Measurements from ENCODE around the gene GSTO1. TPM values are rescaled to one million over a fixed set of nuclear protein-coding genes. Genes with fewer than 3 reads are reported as not detected.

GSTO1 gene
- total and polyA plus RNA-seq, 2 donors (not counting 1 experiment from before 2014, with no cell fraction given): 30.1 to 37.7 TPM

- peaks cover 0 to 6% (median 0%) of the 10 kb centered on the region in 3 donors for H3K9me3 ChIP-seq (ENCODE audit: control extremely low read depth in 1 of 3, control insufficient read depth in 2 of 3, insufficient read depth in 1 of 3, low read length in 2 of 3)
- H3K4me1 Mint-ChIP-seq: no peaks in the 10 kb centered on the region
- no peaks in the 10 kb centered on the region for H3K4me1 ChIP-seq (ENCODE audit: control insufficient read depth in 2 of 2, insufficient read depth in 2 of 2, low read length in 2 of 2)
- peaks cover 41% of the 10 kb centered on the region for H3K27me3 Mint-ChIP-seq
- no peak overlapping the region for H3K27ac ChIP-seq (ENCODE audit: low read length in 2 of 2)
- TF ChIP-seq EZH2 (IDR thresholded peaks at IDR 0.05; ENCODE audit: borderline replicate concordance, insufficient read depth, low read depth, low read length, poor library complexity, severe bottlenecking) (no peak), CTCF (IDR thresholded peaks at IDR 0.05) (no peak)
- CTCF ChIA-PET: no interaction called here
- DNase-seq: no peak
- POLR2A ChIA-PET: no interaction called here
- 100% methylated on average over 4 of the region's 5 CpGs for WGBS (ENCODE audit: insufficient coverage)
- ATAC-seq (ENCODE audit: low read depth): no peak
- H3K27ac Mint-ChIP-seq: no peak overlapping the region
- intact Hi-C loops (cut with micrococcal nuclease): no loop called here
- no peaks in the 10 kb centered on the region for H3K36me3 ChIP-seq (replicated peaks in 1 of 2; ENCODE audit: control extremely low read depth in 1 of 2, control insufficient read depth in 1 of 2, extremely low read depth in 1 of 2, insufficient read depth in 2 of 2, low read length in 1 of 2)
- no peaks in the 10 kb centered on the region for H3K9me3 Mint-ChIP-seq (ENCODE audit: insufficient read depth)
- no peak overlapping the region for H3K9ac ChIP-seq (ENCODE audit: low read length)
- no peaks in the 10 kb centered on the region for H3K79me2 ChIP-seq (ENCODE audit: control insufficient read depth, insufficient read depth, low read length)
- H4K20me1 ChIP-seq (ENCODE audit: control insufficient read depth, insufficient read depth, low read length, poor library complexity, severe bottlenecking): no peaks in the 10 kb centered on the region
- no peak overlapping the region for H3K4me3 ChIP-seq (ENCODE audit: control extremely low read depth in 1 of 5, extremely low read depth in 1 of 5, insufficient read depth in 1 of 5, low read depth in 2 of 5, low read length in 4 of 5)
- H3K4me3 Mint-ChIP-seq: no peak overlapping the region
- peaks cover 0 to 11% (median 3%) of the 10 kb centered on the region in 4 experiments for H3K27me3 ChIP-seq (replicated peaks in 1 of 4; ENCODE audit: control extremely low read depth in 1 of 4, control insufficient read depth in 3 of 4, insufficient read depth in 4 of 4, low read length in 3 of 4)
- no peak overlapping the region for H3K4me2 ChIP-seq (replicated peaks; ENCODE audit: low read depth, low read length, poor library complexity, severe bottlenecking)
- H2AFZ ChIP-seq (ENCODE audit: insufficient read depth, low read depth, low read length, poor library complexity, severe bottlenecking): no peak overlapping the region
Observed at GRCh38 chr10:104243512-104243911, 11.2 kb upstream of the GSTO1 start.

GRCh38 chr10:104245066-104245632 lies 9.5 kb upstream of the GSTO1 start:
- Histone ChIP-seq H3K27ac (ENCODE audit: low read length in 2 of 2) (no peak overlapping the region), H3K79me2 (ENCODE audit: control insufficient read depth, insufficient read depth, low read length) (no peaks in the 10 kb centered on the region), H3K27me3 (replicated peaks in 1 of 4; ENCODE audit: control extremely low read depth in 1 of 4, control insufficient read depth in 3 of 4, insufficient read depth in 4 of 4, low read length in 3 of 4) (peaks cover 0 to 8% (median 5%) of the 10 kb centered on the region in 4 experiments), H2AFZ (ENCODE audit: insufficient read depth, low read depth, low read length, poor library complexity, severe bottlenecking) (no peak overlapping the region), H3K9ac (ENCODE audit: low read length) (no peak overlapping the region), H3K4me1 (ENCODE audit: control insufficient read depth in 2 of 2, insufficient read depth in 2 of 2, low read length in 2 of 2) (no peaks in the 10 kb centered on the region), H3K4me3 (ENCODE audit: control extremely low read depth in 1 of 5, extremely low read depth in 1 of 5, insufficient read depth in 1 of 5, low read depth in 2 of 5, low read length in 4 of 5) (no peak overlapping the region), H3K4me2 (replicated peaks; ENCODE audit: low read depth, low read length, poor library complexity, severe bottlenecking) (no peak overlapping the region), H4K20me1 (ENCODE audit: control insufficient read depth, insufficient read depth, low read length, poor library complexity, severe bottlenecking) (no peaks in the 10 kb centered on the region), H3K9me3 (ENCODE audit: control extremely low read depth in 1 of 3, control insufficient read depth in 2 of 3, insufficient read depth in 1 of 3, low read length in 2 of 3) (peaks cover 0 to 10% (median 0%) of the 10 kb centered on the region in 3 donors), H3K36me3 (replicated peaks in 1 of 2; ENCODE audit: control extremely low read depth in 1 of 2, control insufficient read depth in 1 of 2, extremely low read depth in 1 of 2, insufficient read depth in 2 of 2, low read length in 1 of 2) (no peaks in the 10 kb centered on the region)
- intact Hi-C loops (cut with micrococcal nuclease): no loop called here
- Mint-ChIP-seq H3K9me3 (ENCODE audit: insufficient read depth) (no peaks in the 10 kb centered on the region), H3K4me1 (no peaks in the 10 kb centered on the region), H3K4me3 (no peak overlapping the region), H3K27me3 (peaks cover 35% of the 10 kb centered on the region), H3K27ac (no peak overlapping the region)
- ChIA-PET CTCF (no interaction called here), POLR2A (no interaction called here)
- TF ChIP-seq EZH2 (IDR thresholded peaks at IDR 0.05; ENCODE audit: borderline replicate concordance, insufficient read depth, low read depth, low read length, poor library complexity, severe bottlenecking): no peak
- no peak for TF ChIP-seq CTCF (IDR thresholded peaks at IDR 0.05)
- no peak for DNase-seq
- over 99% methylated on average over 32 of the region's 34 CpGs for WGBS (ENCODE audit: insufficient coverage)
- ATAC-seq (ENCODE audit: low read depth): no peak
